ENCODE results near the gene PRPSAP2. TPM values are rescaled to one million over a fixed set of nuclear protein-coding genes. Genes with fewer than 3 reads are reported as not detected.
"Not testable (repeated sequence)": the region's sequence is repeated elsewhere in the genome, so short reads cannot be mapped to it uniquely, and the experiment has no call there.

PRPSAP2 gene
- total and polyA plus RNA-seq, 2 of the 8 experiments (the other 6 are each of a cell fraction or from before 2014, with no cell fraction given): 28.7 to 50.5 TPM

DNA sequence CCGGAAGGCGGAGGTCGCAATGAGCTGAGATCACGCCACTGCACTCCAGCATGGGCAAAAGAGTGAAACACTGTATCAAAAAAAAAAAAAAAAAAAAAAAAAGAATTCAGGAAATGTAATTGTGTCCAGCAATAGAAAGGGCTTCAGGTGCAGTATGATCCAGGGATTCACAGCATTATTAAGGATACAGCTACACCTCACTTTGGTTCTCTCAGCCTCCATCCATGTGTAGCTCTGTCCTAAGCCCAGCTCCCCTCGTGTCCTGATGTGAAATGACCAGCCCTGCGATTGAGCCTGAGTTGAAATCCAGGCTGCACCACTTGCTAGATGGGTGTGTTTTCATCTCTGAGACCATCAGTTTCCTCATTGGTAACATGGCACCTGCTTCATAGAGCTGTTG, 97.1 kb downstream of the PRPSAP2 start (continued):
- no peak for TF ChIP-seq SRF (IDR thresholded peaks at IDR 0.05; ENCODE audit: low read depth, low read length)
- TF ChIP-seq ZNF274 (IDR thresholded peaks at IDR 0.05; ENCODE audit: borderline replicate concordance, extremely low read depth, low read length): no peak
- no peak for TF ChIP-seq POLR2AphosphoS5 (IDR thresholded peaks at IDR 0.05; ENCODE audit: low read depth, low read length)
- TF ChIP-seq POU5F1 (IDR thresholded peaks at IDR 0.05; ENCODE audit: low read depth, low read length): no peak
- TF ChIP-seq SP2 (IDR thresholded peaks at IDR 0.05; ENCODE audit: low read length): no peak

GRCh38 chr17:18956021-18956420, 98.1 kb downstream of the PRPSAP2 start:
- H3K27ac ChIP-seq (ENCODE audit: low read depth, low read length); H3K4me3 ChIP-seq (ENCODE audit: extremely low read depth in 1 of 4, insufficient read depth in 2 of 4, low read depth in 3 of 4, low read length in 4 of 4); H3K36me3 ChIP-seq (ENCODE audit: control insufficient read depth in 2 of 4, insufficient read depth in 4 of 4, low read length in 3 of 4); H3K14ac ChIP-seq (ENCODE audit: insufficient read length); H3K4me2 ChIP-seq (ENCODE audit: insufficient read depth in 1 of 2, low read depth in 2 of 2, low read length in 2 of 2); H3K9me3 ChIP-seq (ENCODE audit: insufficient read depth in 2 of 2, low read depth in 1 of 2, low read length in 1 of 2); FAIRE-seq; H2BK20ac ChIP-seq (ENCODE audit: low read length); POLR2A ChIA-PET (ENCODE audit: partially characterized antibody); H3K9ac ChIP-seq (replicated peaks in 1 of 4; ENCODE audit: extremely low read depth in 1 of 4, low read depth in 3 of 4, low read length in 3 of 4); H2BK5ac ChIP-seq (ENCODE audit: low read depth, low read length); H3K4ac ChIP-seq (replicated peaks; ENCODE audit: insufficient read length, low read depth, low read length); H2BK15ac ChIP-seq (ENCODE audit: low read length); H2BK120ac ChIP-seq (replicated peaks; ENCODE audit: low read depth, low read length); H4K5ac ChIP-seq (ENCODE audit: insufficient read length, low read depth, low read length); H3K79me1 ChIP-seq (ENCODE audit: low read depth, low read length); H3K23me2 ChIP-seq (ENCODE audit: low read depth, low read length); H2BK12ac ChIP-seq (ENCODE audit: low read depth, low read length); H2AK5ac ChIP-seq (ENCODE audit: low read depth, low read length); H3K18ac ChIP-seq (ENCODE audit: extremely low read depth, low read length); H4K91ac ChIP-seq (replicated peaks; ENCODE audit: insufficient read length, low read length); H3K27me3 ChIP-seq (replicated peaks in 1 of 4; ENCODE audit: control insufficient read depth in 3 of 4, extremely low read depth in 1 of 4, insufficient read depth in 3 of 4, low read length in 3 of 4); H3K79me2 ChIP-seq (ENCODE audit: control insufficient read depth in 1 of 2, insufficient read depth in 2 of 2, low read length in 2 of 2); H3K23ac ChIP-seq (ENCODE audit: insufficient read length); DNase-seq (ENCODE audit: low read depth in 1 of 2, low spot score in 2 of 2); H3K56ac ChIP-seq (replicated peaks; ENCODE audit: insufficient read length, low read depth, low read length); H3K4me1 ChIP-seq (replicated peaks in 1 of 4; ENCODE audit: control insufficient read depth in 3 of 4, insufficient read depth in 4 of 4, low read length in 3 of 4); H2AFZ ChIP-seq (ENCODE audit: low read length); H4K20me1 ChIP-seq (replicated peaks in 1 of 2; ENCODE audit: control insufficient read depth in 1 of 2, insufficient read depth in 2 of 2, low read length in 2 of 2); H4K8ac ChIP-seq (ENCODE audit: extremely low read depth, insufficient read depth, low read length): not testable (repeated sequence)
- WGBS, 2 experiments (ENCODE audit: extremely low coverage in 1 of 2, insufficient coverage in 1 of 2, insufficient read length in 1 of 2, insufficient replicate concordance in 2 of 2, low coverage in 1 of 2, low lambda C conversion rate in 2 of 2, missing lambda C conversion rate in 1 of 2): 97% methylated on average over 6 of the region's 6 CpGs; no CpG with 5 or more reads in 1 of the 2 experiments
- CTCF ChIA-PET (ENCODE audit: partially characterized antibody): interaction anchor here (1.7 kb wide), 1 partner anchor 38 kb away, joined by 3 read pairs; no protein-coding TSS in a partner anchor

Data from H1 (cell line).